ENCODE data around the gene SYT1.

SYT1 gene

DNA sequence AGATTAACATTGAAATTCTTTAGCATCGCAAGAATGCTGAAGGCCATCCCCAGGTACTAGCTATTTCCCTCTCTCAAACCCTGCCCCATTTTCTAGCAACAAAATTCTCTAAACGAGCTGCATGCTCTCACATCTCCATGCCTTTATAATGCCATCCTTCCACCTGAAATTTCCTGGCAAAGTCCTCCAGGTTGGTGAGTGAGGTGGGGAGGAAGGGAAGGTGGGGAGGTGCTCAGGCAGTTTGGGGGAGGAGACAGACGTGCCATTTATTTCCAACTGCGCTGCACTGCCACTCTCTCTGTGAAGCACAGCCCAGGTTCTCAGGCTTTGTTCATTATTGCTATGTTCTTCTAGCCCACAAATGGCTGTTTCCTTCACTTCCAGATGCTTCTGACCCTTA lies 617.7 kb downstream of the SYT1 start:
- TF ChIP-seq CTCF (IDR thresholded peaks at IDR 0.05; ENCODE audit: low read depth, low read length), result no peak
- no peak overlapping the region for H3K4me3 ChIP-seq (ENCODE audit: low read depth, low read length)

- H3K4me3 ChIP-seq (ENCODE audit: low read depth, low read length), result no peak overlapping the region
- no peak for TF ChIP-seq CTCF (IDR thresholded peaks at IDR 0.05; ENCODE audit: low read depth, low read length)
Measured at GRCh38 chr12:79482921-79483320, 618.3 kb downstream of the SYT1 start.

- no peak overlapping the region for H3K4me3 ChIP-seq (ENCODE audit: low read depth, low read length)
- TF ChIP-seq CTCF (IDR thresholded peaks at IDR 0.05; ENCODE audit: low read depth, low read length), result no peak
Measured at GRCh38 chr12:79486154-79486553, 621.6 kb downstream of the SYT1 start.

- no peak overlapping the region for H3K4me3 ChIP-seq (ENCODE audit: low read depth, low read length)
- no peak for TF ChIP-seq CTCF (IDR thresholded peaks at IDR 0.05; ENCODE audit: low read depth, low read length)
Measured at GRCh38 chr12:79487386-79488110, 623.0 kb downstream of the SYT1 start.

All from WI38 (cell line).